ENCODE measurements around the gene BANF2. TPM values are rescaled to one million over a fixed set of nuclear protein-coding genes. Genes with fewer than 3 reads are reported as not detected.

The BANF2 gene
- total RNA-seq, 1 experiment from 2014 or later: not detected

GRCh38 chr20:17710379-17711266 lies 10.9 kb downstream of the BANF2 start:
- TF ChIP-seq ELF1 (IDR thresholded peaks at IDR 0.05; ENCODE audit: borderline replicate concordance, low read depth): no peak
- no peak for TF ChIP-seq CEBPB (IDR thresholded peaks at IDR 0.05; ENCODE audit: low read depth)
- H3K9me3 ChIP-seq (ENCODE audit: control insufficient read depth in 1 of 2, insufficient read depth in 1 of 2, low read depth in 1 of 2, low read length in 2 of 2): no peaks in the 10 kb centered on the region
- H3K27ac ChIP-seq (ENCODE audit: low read depth, low read length): no peak overlapping the region
- H3K4me3 ChIP-seq (replicated peaks in 1 of 2; ENCODE audit: low read depth in 1 of 2, low read length in 2 of 2): no peak overlapping the region
- no peaks in the 10 kb centered on the region for H3K4me1 ChIP-seq (ENCODE audit: control insufficient read depth in 1 of 2, insufficient read depth in 2 of 2, low read length in 2 of 2)
- no peak overlapping the region for H3K4me2 ChIP-seq (ENCODE audit: low read length)
- ATAC-seq: no peak
- H4K20me1 ChIP-seq (ENCODE audit: insufficient read depth): no peaks in the 10 kb centered on the region
- RAD21 ChIA-PET (ENCODE audit: low non-redundant PET in 1 of 2, low total read pairs in 2 of 2, uncharacterized antibody in 2 of 2, unreplicated experiment in 2 of 2): interaction anchor here in 1 of 2 experiments (0.7 kb wide), 1 partner anchor 164 kb away, joined by 5 read pairs; no protein-coding TSS in a partner anchor
- CTCF ChIA-PET: no interaction called here
- H3K9ac ChIP-seq (ENCODE audit: low read length): no peak overlapping the region
- intact Hi-C loops (cut with micrococcal nuclease): no loop called here
- H3K27me3 ChIP-seq (ENCODE audit: insufficient read depth, low read length): no peaks in the 10 kb centered on the region
- no peaks in the 10 kb centered on the region for H3K9me2 ChIP-seq (ENCODE audit: insufficient read depth)
- no peak for DNase-seq (ENCODE audit: low read depth, low spot score)
- H2AFZ ChIP-seq (ENCODE audit: low read depth, low read length, poor library complexity, severe bottlenecking): no peak overlapping the region
- POLR2A ChIA-PET: interaction anchor here (1.2 kb wide), 1 partner anchor 28 kb away, joined by 3 read pairs; the partner anchor contains the start of gene RRBP1
- no peaks in the 10 kb centered on the region for H3K36me3 ChIP-seq (ENCODE audit: control insufficient read depth in 1 of 2, insufficient read depth in 2 of 2, low read length in 2 of 2)
- BruUV-seq (replicated peaks): no TSS peak
- H3K79me2 ChIP-seq (ENCODE audit: insufficient read depth, low read length): no peaks in the 10 kb centered on the region

- Histone ChIP-seq H3K4me2 (ENCODE audit: low read length) (no peak overlapping the region), H3K9ac (ENCODE audit: low read length) (no peak overlapping the region), H3K4me1 (ENCODE audit: control insufficient read depth in 1 of 2, insufficient read depth in 2 of 2, low read length in 2 of 2) (no peaks in the 10 kb centered on the region), H3K79me2 (ENCODE audit: insufficient read depth, low read length) (no peaks in the 10 kb centered on the region), H3K36me3 (ENCODE audit: control insufficient read depth in 1 of 2, insufficient read depth in 2 of 2, low read length in 2 of 2) (no peaks in the 10 kb centered on the region), H3K27me3 (ENCODE audit: insufficient read depth, low read length) (no peaks in the 10 kb centered on the region), H3K4me3 (replicated peaks in 1 of 2; ENCODE audit: low read depth in 1 of 2, low read length in 2 of 2) (no peak overlapping the region), H3K9me2 (ENCODE audit: insufficient read depth) (no peaks in the 10 kb centered on the region), H2AFZ (ENCODE audit: low read depth, low read length, poor library complexity, severe bottlenecking) (no peak overlapping the region), H4K20me1 (ENCODE audit: insufficient read depth) (no peaks in the 10 kb centered on the region), H3K27ac (ENCODE audit: low read depth, low read length) (no peak overlapping the region), H3K9me3 (ENCODE audit: control insufficient read depth in 1 of 2, insufficient read depth in 1 of 2, low read depth in 1 of 2, low read length in 2 of 2) (no peaks in the 10 kb centered on the region)
- ChIA-PET CTCF (no interaction called here), RAD21 (ENCODE audit: low non-redundant PET in 1 of 2, low total read pairs in 2 of 2, uncharacterized antibody in 2 of 2, unreplicated experiment in 2 of 2) (no interaction called here), POLR2A (no interaction called here)
- no peak for DNase-seq (ENCODE audit: low read depth, low spot score)
- ATAC-seq: no peak
- intact Hi-C loops (cut with micrococcal nuclease): no loop called here
- no peak for TF ChIP-seq SRF (IDR thresholded peaks at IDR 0.05; ENCODE audit: low read depth)
- no peak for TF ChIP-seq POLR2A (IDR thresholded peaks at IDR 0.05; ENCODE audit: borderline replicate concordance, extremely low read depth, insufficient read depth, insufficient read length)
- no peak for TF ChIP-seq CBX3 (IDR thresholded peaks at IDR 0.05; ENCODE audit: low read depth)
- no peak for TF ChIP-seq CTCF (IDR thresholded peaks at IDR 0.05 in 2 of 3, conservative IDR thresholded peaks at IDR 0.05 in 1 of 3; ENCODE audit: borderline replicate concordance in 1 of 3, insufficient read depth in 1 of 3, low read depth in 2 of 3, low read length in 2 of 3)
- TF ChIP-seq MAX (IDR thresholded peaks at IDR 0.05): no peak
- TF ChIP-seq REST (IDR thresholded peaks at IDR 0.05; ENCODE audit: low read depth): no peak
- TF ChIP-seq YY1 (IDR thresholded peaks at IDR 0.05; ENCODE audit: extremely low read depth, insufficient replicate concordance, low read depth, low read length): no peak
- TF ChIP-seq SP1 (IDR thresholded peaks at IDR 0.05; ENCODE audit: low read depth): no peak
- no peak for TF ChIP-seq EZH2phosphoT487 (IDR thresholded peaks at IDR 0.05; ENCODE audit: borderline replicate concordance)
- no TSS peak for BruUV-seq (replicated peaks)
Measured at GRCh38 chr20:17711267-17711627, 11.5 kb downstream of the BANF2 start.

Measured in HCT116 (cell line).